ENCODE results near the gene MYBPC1. TPM values are rescaled to one million over a fixed set of nuclear protein-coding genes. Genes with fewer than 3 reads are reported as not detected.

MYBPC1 gene
- total and polyA plus RNA-seq, 2 experiments from 2014 or later = 0.18 TPM; not detected in 1

- Histone ChIP-seq H3K4me2 (no peak overlapping the region), H3K4me3 (no peak overlapping the region), H3K9me2 (ENCODE audit: insufficient read depth) (no peaks in the 10 kb centered on the region), H2AFZ (no peak overlapping the region; the same call in 1 of the 2 replicates), H4K20me1 (replicated peaks; ENCODE audit: insufficient read depth) (no peaks in the 10 kb centered on the region), H3K4me1 (ENCODE audit: insufficient read depth) (peaks cover 20% of the 10 kb centered on the region), H3K27ac (ENCODE audit: low read depth) (no peak overlapping the region), H3K79me2 (replicated peaks; ENCODE audit: insufficient read depth) (no peaks in the 10 kb centered on the region), H3K27me3 (ENCODE audit: insufficient read depth) (no peaks in the 10 kb centered on the region), H3K36me3 (ENCODE audit: insufficient read depth) (no peaks in the 10 kb centered on the region), H3F3A (replicated peaks; ENCODE audit: low read depth) (no peaks in the 10 kb centered on the region)
- Mint-ChIP-seq H3K9me3 (no peaks in the 10 kb centered on the region), H3K36me3 (ENCODE audit: low read depth) (no peaks in the 10 kb centered on the region), H3K4me1 (peaks cover 9% of the 10 kb centered on the region; the same call in 2 of the 3 replicates), H3K4me3 (no peak overlapping the region), H3K27ac (no peak overlapping the region), H3K27me3 (ENCODE audit: insufficient read depth, low read depth, poor library complexity) (no peaks in the 10 kb centered on the region)
- ATAC-seq (no peak), DNase-seq (ENCODE audit: low spot score) (no peak)
- TF ChIP-seq JUNB (IDR thresholded peaks at IDR 0.05; ENCODE audit: unreplicated experiment) (no peak), CREB1 (CRISPR knock-in tag; IDR thresholded peaks at IDR 0.05; ENCODE audit: low read depth) (no peak), ZNF331 (CRISPR knock-in tag; IDR thresholded peaks at IDR 0.05; ENCODE audit: low read depth) (no peak), CTCF (conservative IDR thresholded peaks at IDR 0.05; ENCODE audit: low read depth in 2 of 2) (no peak), POLR2AphosphoS5 (IDR thresholded peaks at IDR 0.05; ENCODE audit: low read depth) (no peak), EZH2 (IDR thresholded peaks at IDR 0.05; ENCODE audit: low read depth, unreplicated experiment) (no peak), ETS1 (IDR thresholded peaks at IDR 0.05) (no peak), NANOG (IDR thresholded peaks at IDR 0.05; ENCODE audit: borderline replicate concordance) (no peak), ZNF462 (CRISPR knock-in tag; IDR thresholded peaks at IDR 0.05) (no peak), ZNF114 (CRISPR knock-in tag; IDR thresholded peaks at IDR 0.05) (no peak), STAT1 (IDR thresholded peaks at IDR 0.05; ENCODE audit: unreplicated experiment) (no peak)
Measured at GRCh38 chr12:101686176-101686575, 91.4 kb downstream of the MYBPC1 start.

Measured in GM23338 (cell line).